GM12801 (cell line): ENCODE data around the gene CAV3.

Experiments used
- TF ChIP-seq, protein P1 (sequence below): IDR thresholded peaks from one replicate; pipeline ENCODE4 v1.5.1; 2011; ENCODE audit warnings: control low read depth; ENCODE audit not compliant: insufficient read length; ENCODE audit errors: extremely low read depth

The CAV3 gene

DNA sequence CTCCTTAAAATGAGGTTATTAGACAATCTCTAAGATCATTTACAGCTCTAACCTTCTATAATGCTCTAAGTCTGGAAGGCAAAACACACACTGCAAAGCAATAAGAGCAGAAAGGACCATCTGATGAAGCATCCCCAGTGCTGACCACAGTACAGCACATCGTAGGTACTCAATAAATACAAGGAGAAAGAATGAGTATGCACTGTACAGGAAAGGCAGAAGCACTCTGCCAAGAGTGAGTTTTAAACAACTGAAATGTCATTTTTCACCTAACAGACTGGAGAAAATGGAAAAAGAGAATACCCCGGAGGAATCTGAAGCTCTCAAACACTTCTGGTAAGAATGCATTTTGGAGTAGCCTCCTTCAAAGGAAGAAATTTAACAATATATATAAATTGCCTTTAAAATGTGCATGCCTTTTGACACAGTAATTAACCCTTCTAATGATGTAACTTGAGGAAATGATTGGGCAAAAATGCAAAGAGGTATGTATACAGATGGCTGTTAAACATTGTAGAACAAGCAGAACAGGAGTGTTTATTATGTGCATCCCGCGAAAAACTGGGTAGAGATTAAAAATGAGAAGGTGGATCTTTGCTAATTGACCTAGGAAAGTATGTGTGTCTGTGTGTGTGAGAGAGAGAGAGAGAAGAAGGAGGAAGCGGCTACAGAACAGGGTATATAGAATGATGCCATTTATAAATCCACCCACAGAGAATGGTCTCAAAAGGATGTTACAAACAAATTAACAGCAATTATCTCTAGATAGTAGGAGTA lies 43.8 kb downstream of the CAV3 start:
- TF ChIP-seq, protein P1, sequence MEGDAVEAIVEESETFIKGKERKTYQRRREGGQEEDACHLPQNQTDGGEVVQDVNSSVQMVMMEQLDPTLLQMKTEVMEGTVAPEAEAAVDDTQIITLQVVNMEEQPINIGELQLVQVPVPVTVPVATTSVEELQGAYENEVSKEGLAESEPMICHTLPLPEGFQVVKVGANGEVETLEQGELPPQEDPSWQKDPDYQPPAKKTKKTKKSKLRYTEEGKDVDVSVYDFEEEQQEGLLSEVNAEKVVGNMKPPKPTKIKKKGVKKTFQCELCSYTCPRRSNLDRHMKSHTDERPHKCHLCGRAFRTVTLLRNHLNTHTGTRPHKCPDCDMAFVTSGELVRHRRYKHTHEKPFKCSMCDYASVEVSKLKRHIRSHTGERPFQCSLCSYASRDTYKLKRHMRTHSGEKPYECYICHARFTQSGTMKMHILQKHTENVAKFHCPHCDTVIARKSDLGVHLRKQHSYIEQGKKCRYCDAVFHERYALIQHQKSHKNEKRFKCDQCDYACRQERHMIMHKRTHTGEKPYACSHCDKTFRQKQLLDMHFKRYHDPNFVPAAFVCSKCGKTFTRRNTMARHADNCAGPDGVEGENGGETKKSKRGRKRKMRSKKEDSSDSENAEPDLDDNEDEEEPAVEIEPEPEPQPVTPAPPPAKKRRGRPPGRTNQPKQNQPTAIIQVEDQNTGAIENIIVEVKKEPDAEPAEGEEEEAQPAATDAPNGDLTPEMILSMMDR = no peak

DNA sequence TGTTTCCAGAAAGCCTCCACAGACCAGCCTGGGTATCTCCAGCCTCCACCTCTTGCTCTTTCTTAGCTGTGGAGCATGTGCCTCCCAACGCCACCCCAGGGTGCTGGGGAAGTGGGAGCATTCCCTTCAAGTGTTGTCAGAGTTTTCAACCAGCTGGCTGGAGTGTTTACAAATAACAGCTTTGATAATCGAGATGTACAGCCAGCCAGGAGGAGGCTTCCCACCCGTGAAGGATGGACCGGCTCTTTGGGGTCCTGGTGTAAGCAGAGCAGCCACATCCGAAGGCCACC lies 44.3 kb downstream of the CAV3 start:
- TF ChIP-seq, protein P1 = no peak

DNA sequence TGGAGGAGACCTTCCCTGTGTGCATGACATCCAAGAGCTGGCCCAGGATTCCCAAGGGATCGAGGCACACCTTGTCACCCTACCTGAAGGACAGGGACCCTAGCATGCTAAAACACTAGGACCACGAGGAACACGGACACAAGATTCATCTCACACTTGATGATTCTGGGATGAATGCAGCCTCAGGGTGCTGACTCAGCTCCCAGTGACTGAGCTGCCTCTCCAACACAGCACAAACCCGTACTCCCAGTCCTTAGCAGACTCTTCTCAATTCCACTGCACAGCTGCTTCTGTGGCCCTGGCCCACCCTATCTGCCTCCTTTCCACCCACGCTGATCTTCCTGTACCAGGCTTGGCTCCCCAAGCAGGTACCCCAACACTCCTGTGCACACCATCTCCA lies 44.9 kb downstream of the CAV3 start:
- TF ChIP-seq, protein P1 = no peak

DNA sequence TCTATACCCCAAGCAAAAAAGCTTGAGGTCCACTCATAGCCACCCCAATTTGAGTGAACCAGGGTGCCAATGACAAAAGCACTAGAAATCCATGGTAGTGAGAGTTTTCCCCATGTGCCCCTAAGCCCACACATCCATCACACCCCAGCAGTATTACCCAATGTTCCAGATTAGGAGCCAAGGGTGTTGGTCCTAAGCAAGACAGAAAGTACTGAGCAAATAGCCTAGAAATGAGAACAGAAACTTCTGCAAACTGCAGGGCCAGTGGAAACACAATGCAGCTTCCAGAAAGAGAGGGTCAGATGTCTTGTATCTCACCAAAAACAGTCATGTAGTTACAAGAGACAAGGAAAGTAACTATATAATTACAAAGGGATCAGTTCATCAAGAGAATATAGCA lies 46.7 kb downstream of the CAV3 start:
- TF ChIP-seq, protein P1 = no peak

DNA sequence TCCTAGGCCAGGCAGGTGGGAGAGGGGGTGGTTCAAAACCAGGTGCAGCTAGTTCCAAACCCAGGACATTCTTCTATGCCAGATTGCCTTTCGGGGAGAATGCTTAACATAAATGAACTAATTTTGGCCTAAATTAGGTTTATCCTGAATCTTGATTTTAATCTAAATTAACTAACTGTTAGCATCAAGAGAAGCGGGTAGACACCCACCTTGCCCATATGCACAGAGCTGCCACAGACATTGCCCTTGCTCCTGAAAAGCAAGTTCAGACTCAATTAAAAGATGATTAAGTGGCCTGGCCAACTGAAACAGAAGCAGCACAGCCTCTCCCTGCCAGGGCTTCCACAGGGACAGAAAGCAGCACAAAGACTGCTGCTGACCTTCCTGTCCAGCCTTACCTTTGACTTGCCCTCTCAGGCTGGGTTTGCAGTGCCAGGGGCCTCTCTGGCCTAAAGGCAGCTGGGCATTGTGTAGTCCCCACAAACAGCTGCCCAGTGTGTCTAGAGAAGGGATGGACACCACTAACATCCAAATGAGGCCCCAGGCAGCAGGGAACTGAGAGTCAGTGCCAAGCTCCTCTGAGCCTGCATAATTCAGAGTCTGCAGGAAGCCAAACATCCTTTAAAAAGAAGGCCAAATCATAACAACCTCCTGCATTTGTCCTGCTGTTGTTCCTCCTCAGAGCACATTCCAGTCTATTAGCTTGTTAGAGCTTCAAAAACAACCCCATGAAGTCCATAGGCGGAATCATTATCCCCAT lies 51.3 kb downstream of the CAV3 start:
- TF ChIP-seq, protein P1 = no peak

DNA sequence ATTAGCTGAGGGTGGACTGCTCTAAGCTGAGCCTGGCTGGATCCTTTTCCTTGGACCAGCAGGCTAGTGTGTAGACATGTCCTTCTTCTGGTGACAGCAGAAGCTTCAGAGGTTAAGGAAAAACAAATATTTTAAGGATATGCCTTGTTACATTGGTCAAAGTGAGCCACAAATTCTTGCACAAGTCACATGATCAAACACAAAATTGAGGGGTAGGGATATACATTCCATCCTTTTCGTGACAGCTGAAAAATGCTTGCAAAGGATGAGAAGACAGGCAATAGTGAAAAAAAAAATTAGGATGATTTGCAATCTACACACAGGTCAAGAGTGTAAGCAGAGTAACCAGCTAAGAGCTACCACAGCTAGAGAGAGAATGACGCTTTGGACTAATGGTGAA lies 56.9 kb downstream of the CAV3 start:
- TF ChIP-seq, protein P1 = no peak

DNA sequence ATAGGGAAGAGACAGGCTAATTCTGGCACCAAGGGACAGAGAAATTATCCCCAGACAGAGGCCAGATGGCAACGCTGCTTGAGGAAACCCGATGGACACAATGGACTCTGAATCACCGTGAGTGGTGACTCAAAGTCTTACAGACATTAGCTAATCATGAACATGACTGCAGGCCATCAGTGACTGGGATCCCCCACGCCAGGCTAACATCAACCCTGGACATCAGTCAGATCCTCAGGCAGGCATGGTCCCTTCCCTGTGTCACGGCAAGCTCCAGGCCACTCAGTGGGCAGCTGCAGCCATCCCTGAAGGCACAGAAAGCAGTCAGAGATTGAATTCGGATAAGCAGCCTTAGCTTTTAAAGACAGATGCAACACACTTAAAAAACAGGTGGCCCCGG lies 59.6 kb downstream of the CAV3 start:
- TF ChIP-seq, protein P1 = no peak
